GM21423 (cell line): ENCODE data around the gene NPIPB9.

Experiments
- ATAC-seq: cut with Tn5 transposase; IDR thresholded peaks from one replicate; pipeline ENCODE4 v1.9.1; 2021; ENCODE audit warnings: mild to moderate bottlenecking, moderate library complexity; ENCODE audit not compliant: unreplicated experiment

NPIPB9 gene

DNA sequence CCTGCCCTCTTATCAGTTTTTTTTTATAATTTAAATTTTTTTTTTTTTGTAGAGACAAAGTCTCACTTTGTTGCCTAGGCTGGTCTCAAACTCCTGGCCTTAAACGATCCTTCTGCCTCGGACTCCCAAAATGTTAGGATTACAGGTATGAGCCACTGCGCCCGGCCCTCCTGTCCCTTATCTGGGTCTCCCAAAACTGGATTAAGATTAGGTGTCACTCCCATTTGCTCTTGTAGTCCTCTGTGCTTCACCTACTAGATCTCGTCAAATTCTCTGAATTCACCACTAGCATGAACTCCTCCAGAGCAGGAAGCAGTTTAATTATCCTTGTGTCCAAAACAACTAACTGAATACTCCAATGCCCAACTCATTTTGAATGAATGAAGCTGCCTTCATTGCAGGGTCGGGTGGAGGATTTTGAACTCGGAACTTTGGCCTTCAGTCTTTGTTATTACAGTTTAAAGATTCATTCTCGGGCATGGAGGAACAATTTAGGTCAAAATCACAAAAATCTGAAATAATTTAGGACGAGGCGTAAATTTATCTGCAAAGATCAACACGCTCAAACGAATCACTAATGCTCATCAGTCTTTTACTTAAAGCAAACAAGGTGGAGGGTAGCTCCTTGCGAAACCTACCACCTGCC, 70.4 kb downstream of the NPIPB9 start:
- ATAC-seq = no peak
